CD1c-positive myeloid dendritic cell (primary cell): ENCODE data around the gene CAMK2A.
"Not testable (repeated sequence)": the region's sequence is repeated elsewhere in the genome, so short reads cannot be mapped to it uniquely, and the experiment has no call there.

Source experiments
- DNase-seq: peaks from one replicate; pipeline ENCODE4 v3.0.0-alpha.2; 2016; ENCODE audit errors: extremely low spot score

The CAMK2A gene

GRCh38 chr5:150235500-150235854, 54.1 kb downstream of the CAMK2A start:
- DNase-seq: no peak

- DNase-seq: peak; percentile 58
Observed at GRCh38 chr5:150234576-150235499, 54.7 kb downstream of the CAMK2A start.

- DNase-seq: not testable (repeated sequence)
Observed at GRCh38 chr5:150233706-150234105, 55.9 kb downstream of the CAMK2A start.

- DNase-seq: no peak
Observed at GRCh38 chr5:150230842-150231241, 58.7 kb downstream of the CAMK2A start.

GRCh38 chr5:150229571-150229970, 60.0 kb downstream of the CAMK2A start:
- DNase-seq: no peak

GRCh38 chr5:150227606-150228273, 61.8 kb downstream of the CAMK2A start:
- DNase-seq: peak; percentile 21

GRCh38 chr5:150227036-150227435, 62.5 kb downstream of the CAMK2A start:
- DNase-seq: no peak

- no peak for DNase-seq
Observed at GRCh38 chr5:150224483-150225027, 65.0 kb downstream of the CAMK2A start.

GRCh38 chr5:150223474-150223873, 66.1 kb downstream of the CAMK2A start:
- DNase-seq: no peak

GRCh38 chr5:150222906-150223305, 66.7 kb downstream of the CAMK2A start:
- DNase-seq: no peak

GRCh38 chr5:150221471-150221870, 68.1 kb downstream of the CAMK2A start:
- no peak for DNase-seq

GRCh38 chr5:150219861-150220260, 69.7 kb downstream of the CAMK2A start:
- DNase-seq: no peak

GRCh38 chr5:150219142-150219541, 70.4 kb downstream of the CAMK2A start:
- no peak for DNase-seq

GRCh38 chr5:150218693-150219035, 70.9 kb downstream of the CAMK2A start:
- no peak for DNase-seq

- DNase-seq: peak; percentile 89
Observed at GRCh38 chr5:150217873-150218692, 71.5 kb downstream of the CAMK2A start.

GRCh38 chr5:150217038-150217437, 72.5 kb downstream of the CAMK2A start:
- DNase-seq: no peak

- DNase-seq: no peak
Observed at GRCh38 chr5:150215979-150216944, 73.3 kb downstream of the CAMK2A start.

GRCh38 chr5:150214289-150214688, 75.3 kb downstream of the CAMK2A start:
- no peak for DNase-seq

- DNase-seq: no peak
Observed at GRCh38 chr5:150213530-150213929, 76.0 kb downstream of the CAMK2A start.

- peak; percentile 13 for DNase-seq
Observed at GRCh38 chr5:150211156-150212030, 78.2 kb downstream of the CAMK2A start.
